ENCODE results near the gene ELL.

DNA sequence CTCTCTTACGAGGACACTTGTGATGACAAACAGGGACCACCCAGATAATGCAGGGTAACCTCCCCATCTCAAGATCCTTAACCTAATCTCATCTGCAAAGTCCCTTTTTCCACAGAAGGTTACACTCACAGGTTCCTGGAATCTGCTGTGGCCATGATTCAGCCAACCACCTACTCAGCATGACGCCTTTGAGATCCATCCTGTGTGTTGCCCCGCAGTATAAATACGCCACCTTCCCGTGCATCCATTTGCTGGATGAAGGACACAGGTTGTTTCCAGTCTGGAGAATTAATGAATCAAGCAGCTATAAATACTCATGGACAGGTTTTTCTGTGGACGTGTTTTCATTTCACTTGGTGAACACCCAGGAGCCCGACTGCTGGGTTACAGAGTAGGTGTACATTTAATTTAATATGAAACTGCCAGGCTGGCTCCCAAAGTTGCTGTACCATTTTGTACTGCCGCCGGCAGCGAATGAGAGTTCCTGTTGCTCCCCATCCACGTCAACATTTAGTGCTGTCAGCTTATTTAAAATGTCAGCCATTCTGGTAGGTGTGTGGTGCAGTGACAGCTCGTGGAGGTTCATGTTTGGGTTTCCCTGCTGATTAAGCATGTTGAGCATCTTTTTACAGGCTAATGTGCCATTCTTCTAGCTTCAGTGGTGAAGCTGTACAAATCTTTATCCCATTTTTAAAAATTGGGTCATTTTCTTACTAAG, 40.2 kb downstream of the ELL start:
- TF ChIP-seq, protein P1, sequence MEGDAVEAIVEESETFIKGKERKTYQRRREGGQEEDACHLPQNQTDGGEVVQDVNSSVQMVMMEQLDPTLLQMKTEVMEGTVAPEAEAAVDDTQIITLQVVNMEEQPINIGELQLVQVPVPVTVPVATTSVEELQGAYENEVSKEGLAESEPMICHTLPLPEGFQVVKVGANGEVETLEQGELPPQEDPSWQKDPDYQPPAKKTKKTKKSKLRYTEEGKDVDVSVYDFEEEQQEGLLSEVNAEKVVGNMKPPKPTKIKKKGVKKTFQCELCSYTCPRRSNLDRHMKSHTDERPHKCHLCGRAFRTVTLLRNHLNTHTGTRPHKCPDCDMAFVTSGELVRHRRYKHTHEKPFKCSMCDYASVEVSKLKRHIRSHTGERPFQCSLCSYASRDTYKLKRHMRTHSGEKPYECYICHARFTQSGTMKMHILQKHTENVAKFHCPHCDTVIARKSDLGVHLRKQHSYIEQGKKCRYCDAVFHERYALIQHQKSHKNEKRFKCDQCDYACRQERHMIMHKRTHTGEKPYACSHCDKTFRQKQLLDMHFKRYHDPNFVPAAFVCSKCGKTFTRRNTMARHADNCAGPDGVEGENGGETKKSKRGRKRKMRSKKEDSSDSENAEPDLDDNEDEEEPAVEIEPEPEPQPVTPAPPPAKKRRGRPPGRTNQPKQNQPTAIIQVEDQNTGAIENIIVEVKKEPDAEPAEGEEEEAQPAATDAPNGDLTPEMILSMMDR (IDR thresholded peaks at IDR 0.05) = no peak
- TF ChIP-seq EP300 (IDR thresholded peaks at IDR 0.05) (no peak), POLR2A (IDR thresholded peaks at IDR 0.05) (no peak)

All from ovary (tissue), 3 donors.